Fibroblast of the aortic adventitia (primary cell): ENCODE data around the gene OBSCN. TPM values are rescaled to one million over a fixed set of nuclear protein-coding genes. Genes with fewer than 3 reads are reported as not detected.

Experiments
- DNase-seq: peaks from one replicate; pipeline ENCODE4 v3.0.0-alpha.2; 2010; ENCODE audit warnings: low read depth
- H3K4me3 ChIP-seq: 2 replicates; pipeline ENCODE4 v1.5.1; 2011; ENCODE audit warnings: low read depth, mild to moderate bottlenecking, control low read depth, low read length, moderate library complexity
- CTCF ChIP-seq: IDR thresholded peaks from 2 replicates; pipeline ENCODE4 v1.5.1; 2011; ENCODE audit warnings: mild to moderate bottlenecking, low read length, control low read depth, inconsistent platforms; ENCODE audit not compliant: insufficient read depth
- total RNA-seq: library from RNA; depleted of rRNA; stranded (reverse); fragments of >200 nt; gene quantifications from 2 replicates; pipeline ENCODE4 v1.2.3, GENCODE V29; 2012; ENCODE audit warnings: low replicate concordance

OBSCN gene
- total RNA-seq, 1 donor = 0.99 TPM

GRCh38 chr1:228316589-228317387 is 108.9 kb downstream of the OBSCN start:
- TF ChIP-seq CTCF = no peak
- H3K4me3 ChIP-seq = no peak overlapping the region
- DNase-seq = no peak

GRCh38 chr1:228317411-228317828 is 109.6 kb downstream of the OBSCN start:
- H3K4me3 ChIP-seq = no peak overlapping the region
- no peak for DNase-seq
- TF ChIP-seq CTCF = no peak

GRCh38 chr1:228317891-228318810 is 110.3 kb downstream of the OBSCN start:
- no peak for DNase-seq
- TF ChIP-seq CTCF = no peak

GRCh38 chr1:228318823-228319241 is 111.0 kb downstream of the OBSCN start:
- TF ChIP-seq CTCF = no peak
- DNase-seq = no peak
- H3K4me3 ChIP-seq = no peak overlapping the region

More at GRCh38 chr1:228317891-228318810, 110.3 kb downstream of the OBSCN start:
- no peak overlapping the region for H3K4me3 ChIP-seq

GRCh38 chr1:228319352-228320088 is 111.7 kb downstream of the OBSCN start:
- no peak overlapping the region for H3K4me3 ChIP-seq
- DNase-seq = no peak
- no peak for TF ChIP-seq CTCF

GRCh38 chr1:228320394-228320793 is 112.5 kb downstream of the OBSCN start:
- DNase-seq = no peak
- no peak overlapping the region for H3K4me3 ChIP-seq
- TF ChIP-seq CTCF = no peak
